Measurements from ENCODE around the gene CEP85L.

The CEP85L gene

GRCh38 chr6:118574051-118574865 lies 77.1 kb downstream of the CEP85L start:
- DNase-seq = peak; percentile 1

GRCh38 chr6:118571121-118571520 lies 80.3 kb downstream of the CEP85L start:
- no peak for DNase-seq

- no peak for DNase-seq
Measured at GRCh38 chr6:118569498-118569897, 81.9 kb downstream of the CEP85L start.

GRCh38 chr6:118567974-118568373 lies 83.4 kb downstream of the CEP85L start:
- DNase-seq = no peak

- peak; percentile 1 for DNase-seq
Measured at GRCh38 chr6:118565311-118565960, 86.0 kb downstream of the CEP85L start.

- DNase-seq = no peak
Measured at GRCh38 chr6:118562959-118563358, 88.4 kb downstream of the CEP85L start.

- no peak for DNase-seq
Measured at GRCh38 chr6:118562248-118562647, 89.1 kb downstream of the CEP85L start.

- no peak for DNase-seq
Measured at GRCh38 chr6:118559659-118560058, 91.7 kb downstream of the CEP85L start.

- DNase-seq = no peak
Measured at GRCh38 chr6:118558464-118559217, 92.8 kb downstream of the CEP85L start.

GRCh38 chr6:118554698-118555097 lies 96.7 kb downstream of the CEP85L start:
- no peak for DNase-seq

- DNase-seq = no peak
Measured at GRCh38 chr6:118553132-118553531, 98.3 kb downstream of the CEP85L start.

GRCh38 chr6:118551063-118552053 lies 100.0 kb downstream of the CEP85L start:
- peak; percentile 52 for DNase-seq

GRCh38 chr6:118548613-118549012 lies 102.8 kb downstream of the CEP85L start:
- no peak for DNase-seq

- DNase-seq = no peak
Measured at GRCh38 chr6:118548136-118548535, 103.3 kb downstream of the CEP85L start, which contains the start of gene PLN. TSS of gene PLN (plus strand) at chr6:118548296. CDS start at chr6:118558922, 10,626 bp downstream.

GRCh38 chr6:118546880-118547218 lies 104.5 kb downstream of the CEP85L start:
- no peak for DNase-seq

GRCh38 chr6:118546164-118546879 lies 105.1 kb downstream of the CEP85L start:
- DNase-seq = no peak

- no peak for DNase-seq
Measured at GRCh38 chr6:118544105-118544504, 107.3 kb downstream of the CEP85L start.

GRCh38 chr6:118542184-118542952 lies 109.0 kb downstream of the CEP85L start:
- no peak for DNase-seq

- DNase-seq = no peak
Measured at GRCh38 chr6:118537574-118537973, 113.8 kb downstream of the CEP85L start.

GRCh38 chr6:118536478-118536877 lies 114.9 kb downstream of the CEP85L start:
- no peak for DNase-seq

Data from NCI-H146 (cell line).